ENCODE measurements around the gene CD86. TPM values are rescaled to one million over a fixed set of nuclear protein-coding genes. Genes with fewer than 3 reads are reported as not detected.

CD86 gene, protein sequence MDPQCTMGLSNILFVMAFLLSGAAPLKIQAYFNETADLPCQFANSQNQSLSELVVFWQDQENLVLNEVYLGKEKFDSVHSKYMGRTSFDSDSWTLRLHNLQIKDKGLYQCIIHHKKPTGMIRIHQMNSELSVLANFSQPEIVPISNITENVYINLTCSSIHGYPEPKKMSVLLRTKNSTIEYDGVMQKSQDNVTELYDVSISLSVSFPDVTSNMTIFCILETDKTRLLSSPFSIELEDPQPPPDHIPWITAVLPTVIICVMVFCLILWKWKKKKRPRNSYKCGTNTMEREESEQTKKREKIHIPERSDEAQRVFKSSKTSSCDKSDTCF
- total RNA-seq (2014; rRNA removed; shearing (Covaris generic); ENCODE audit: low replicate concordance), result not detected in 2 replicates

DNA sequence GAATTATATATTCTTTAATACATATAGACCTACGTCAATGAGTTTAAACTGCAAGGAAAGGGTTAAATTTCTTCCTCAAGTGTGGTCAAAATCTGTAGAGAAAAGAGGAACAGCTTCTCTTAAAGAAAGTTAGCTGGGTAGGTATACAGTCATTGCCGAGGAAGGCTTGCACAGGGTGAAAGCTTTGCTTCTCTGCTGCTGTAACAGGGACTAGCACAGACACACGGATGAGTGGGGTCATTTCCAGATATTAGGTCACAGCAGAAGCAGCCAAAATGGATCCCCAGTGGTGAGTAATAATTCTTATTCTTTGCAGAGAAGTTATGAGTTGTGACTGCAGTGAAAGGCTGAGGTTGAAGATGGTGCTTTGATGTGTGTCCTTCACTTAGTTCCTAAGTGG lies at the start of gene CD86:
Gene CD86, plus strand, starts transcription at position 148 of the 400 bp plus-strand sequence. Its CDS starts 128 bp downstream, at position 276.
- Histone ChIP-seq H3K9me3 (no peaks in the 10 kb centered on the region), H3K36me3 (no peaks in the 10 kb centered on the region), H3K27me3 (peaks cover 3% of the 10 kb centered on the region), H3K4me3 (no peak within 1 kb of the TSS)
- DNase-seq, result no peak

DNA sequence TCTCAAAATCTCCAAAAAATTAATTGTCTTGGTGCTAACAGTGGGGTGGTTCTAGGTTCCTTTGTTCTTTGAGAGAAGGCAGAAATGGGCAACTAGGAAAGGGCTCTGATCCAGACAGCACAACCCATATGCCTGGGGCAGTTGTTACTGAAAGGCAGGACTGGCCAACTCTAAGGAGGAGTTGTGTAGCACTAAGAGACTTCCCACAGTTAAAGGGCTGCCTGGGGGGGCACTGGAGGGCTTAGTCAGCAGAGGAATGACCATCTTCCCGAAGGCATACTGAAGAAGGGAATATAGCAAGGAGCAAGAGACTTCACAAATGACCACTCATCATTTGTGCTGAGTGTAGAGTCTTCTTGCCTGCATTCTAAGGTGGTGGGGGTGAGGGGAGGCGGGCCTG lies 48.9 kb upstream of the CD86 start:
- Histone ChIP-seq H3K36me3 (no peaks in the 10 kb centered on the region), H3K9me3 (no peaks in the 10 kb centered on the region)
- no peak for DNase-seq

DNA sequence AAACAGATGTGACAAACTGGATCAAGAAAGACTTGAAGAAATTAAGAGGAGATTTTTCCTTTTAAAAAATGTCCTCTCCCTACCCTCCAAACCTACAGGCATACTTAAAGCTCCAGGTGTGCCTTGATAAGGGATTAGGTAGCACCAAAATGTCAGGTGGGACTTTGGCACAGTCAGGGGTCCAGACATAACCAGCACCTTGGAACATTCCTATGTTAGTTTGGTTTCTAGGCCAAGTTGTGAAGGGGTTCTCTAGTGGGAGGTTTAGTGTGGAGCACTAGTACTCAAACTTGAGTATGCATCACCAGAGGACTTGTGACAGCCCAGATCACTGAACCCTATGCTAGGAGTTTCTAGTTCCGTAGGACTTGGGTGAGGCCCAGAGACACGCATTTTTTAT lies 47.0 kb upstream of the CD86 start:
- Histone ChIP-seq H3K9me3 (no peaks in the 10 kb centered on the region), H3K27me3 (peaks cover 10% of the 10 kb centered on the region), H3K4me3 (no peak overlapping the region), H3K36me3 (no peaks in the 10 kb centered on the region)
- DNase-seq, result no peak

More for the DNA sequence above, 48.9 kb upstream of the CD86 start:
- Histone ChIP-seq H3K27me3 (peaks cover 7% of the 10 kb centered on the region), H3K4me3 (no peak overlapping the region)

DNA sequence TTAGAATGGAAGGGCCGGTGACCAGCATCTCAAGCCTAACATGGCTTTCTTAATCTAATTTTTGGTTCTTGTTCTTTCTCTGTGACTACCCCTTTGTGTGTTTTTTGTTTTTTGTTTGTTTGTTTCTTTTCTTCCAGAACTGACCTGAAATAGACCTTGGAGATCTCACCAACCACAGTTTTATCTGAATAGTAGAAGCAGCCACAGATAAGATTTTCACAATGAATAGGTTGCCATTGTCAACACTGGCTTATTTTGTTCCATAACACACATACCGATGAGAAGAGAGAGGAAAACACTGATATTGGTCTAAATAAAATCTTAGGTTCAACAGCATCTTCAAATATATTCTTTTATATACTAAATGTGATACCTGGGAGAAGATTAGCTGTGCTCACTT lies 44.7 kb upstream of the CD86 start:
- Histone ChIP-seq H3K9me3 (no peaks in the 10 kb centered on the region), H3K36me3 (no peaks in the 10 kb centered on the region), H3K4me3 (no peak overlapping the region), H3K27me3 (peaks cover 13% of the 10 kb centered on the region)
- DNase-seq, result no peak

DNA sequence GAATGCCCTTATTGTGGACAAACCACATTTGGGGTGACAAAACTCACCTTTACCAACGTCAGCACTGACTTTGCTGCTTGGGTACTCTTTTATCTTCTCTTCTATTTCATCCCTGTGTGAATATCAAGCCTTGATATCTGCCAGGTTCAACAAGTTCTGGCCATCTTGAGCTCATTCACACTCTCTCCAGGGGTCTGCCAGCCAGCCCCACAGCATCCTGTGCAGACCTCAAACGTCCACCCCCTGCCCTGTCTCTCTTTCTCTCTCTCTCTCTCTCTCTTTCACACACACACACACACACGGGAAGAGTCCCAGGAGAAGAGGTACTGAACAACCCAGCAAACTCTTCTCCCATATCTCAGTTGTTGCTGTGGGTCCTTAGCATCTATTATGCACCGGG lies 43.8 kb upstream of the CD86 start:
- H3K9me3 ChIP-seq, result no peaks in the 10 kb centered on the region

DNA sequence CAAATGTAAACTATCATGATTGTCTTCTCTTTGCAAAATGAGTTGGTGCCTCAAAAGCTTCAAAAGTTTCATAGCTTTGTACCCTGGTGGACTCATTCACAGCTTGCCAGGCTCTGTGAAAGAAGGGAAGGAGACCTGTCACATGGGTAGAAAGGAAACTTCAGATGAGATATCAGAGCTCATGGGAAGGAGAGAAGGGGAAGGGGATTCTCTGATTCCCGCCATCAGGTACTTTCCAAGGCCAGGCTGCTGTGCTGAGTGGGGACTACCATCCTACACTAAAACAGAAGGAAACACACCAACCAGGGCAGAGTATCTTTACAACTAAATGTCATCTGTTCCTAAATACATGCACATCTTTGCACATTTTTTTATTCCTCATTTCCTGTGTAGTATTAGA lies 42.3 kb upstream of the CD86 start:
- Histone ChIP-seq H3K27me3 (peaks cover 13% of the 10 kb centered on the region), H3K4me3 (no peak overlapping the region), H3K9me3 (no peaks in the 10 kb centered on the region), H3K36me3 (no peaks in the 10 kb centered on the region)
- no peak for DNase-seq

More for the DNA sequence above, 43.8 kb upstream of the CD86 start:
- no peak for DNase-seq
- Histone ChIP-seq H3K36me3 (no peaks in the 10 kb centered on the region), H3K4me3 (no peak overlapping the region), H3K27me3 (peaks cover 13% of the 10 kb centered on the region)

DNA sequence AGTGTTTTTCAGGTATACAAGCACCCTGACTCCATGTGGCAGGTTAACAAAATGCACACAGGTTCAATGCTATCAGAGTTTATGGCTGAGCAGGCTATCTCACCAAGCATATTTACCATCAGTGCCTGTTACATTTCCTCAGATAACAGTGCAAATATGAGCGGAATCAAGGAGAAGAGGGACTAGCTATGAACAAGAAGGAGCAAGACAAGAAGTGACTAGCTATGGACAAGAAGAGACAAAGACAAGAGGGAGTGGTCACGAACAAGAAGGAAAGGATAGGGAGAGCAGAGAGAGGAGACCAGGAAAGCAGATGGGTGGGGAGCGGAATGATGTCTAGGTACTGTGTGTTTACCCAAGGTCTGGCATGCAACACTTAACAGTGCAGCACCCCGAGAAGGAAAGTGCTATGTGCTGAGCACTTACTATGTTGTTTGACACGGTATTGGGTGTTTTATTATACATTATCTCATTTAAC lies 41.7 kb upstream of the CD86 start:
- Histone ChIP-seq H3K9me3 (no peaks in the 10 kb centered on the region), H3K27me3 (peaks cover 13% of the 10 kb centered on the region), H3K4me3 (no peak overlapping the region), H3K36me3 (no peaks in the 10 kb centered on the region)
- DNase-seq, result no peak

DNA sequence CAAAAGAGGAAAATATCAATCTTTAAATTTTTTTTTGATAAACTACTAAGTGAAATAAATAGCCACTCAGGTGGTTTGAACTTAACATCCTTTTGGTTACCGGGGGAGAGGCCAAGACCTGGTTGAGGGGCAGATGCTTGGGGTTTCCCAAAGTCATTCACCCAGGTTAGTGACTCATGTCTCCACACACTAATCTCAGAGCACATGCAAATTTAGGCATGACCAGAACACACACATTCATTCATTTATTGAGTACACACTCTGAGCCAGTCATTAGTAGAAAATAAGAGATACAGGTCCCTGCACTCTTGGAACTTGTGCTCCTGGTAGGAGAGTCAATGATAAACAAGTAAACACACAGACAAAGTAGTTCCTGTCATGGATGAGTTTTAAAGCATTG lies 40.4 kb upstream of the CD86 start:
- no peak overlapping the region for H3K4me3 ChIP-seq

DNA sequence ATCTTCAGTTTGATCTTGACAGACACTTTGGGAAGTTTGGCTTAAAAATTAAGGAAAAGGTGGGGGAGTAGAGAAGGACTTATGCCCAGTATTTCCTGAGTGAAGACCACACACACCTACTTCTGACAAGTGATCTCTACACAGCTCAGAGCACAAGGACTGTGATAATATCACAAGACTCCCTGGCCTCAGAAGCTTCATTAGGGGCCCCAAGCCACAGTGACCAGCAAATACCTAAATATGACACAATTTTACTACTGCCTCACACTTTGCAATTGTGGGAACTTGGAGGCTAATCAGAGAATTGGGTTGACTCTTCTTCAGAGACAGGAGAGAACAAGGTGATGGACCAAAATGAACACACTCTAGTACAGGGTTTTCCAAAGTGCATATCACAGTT lies 35.7 kb upstream of the CD86 start:
- DNase-seq, result no peak
- H3K27me3 ChIP-seq, result no peaks in the 10 kb centered on the region; the same call in 1 of the 2 replicates
- no peaks in the 10 kb centered on the region for H3K36me3 ChIP-seq
- H3K9me3 ChIP-seq, result no peaks in the 10 kb centered on the region
- no peak overlapping the region for H3K4me3 ChIP-seq

More for the DNA sequence above, 40.4 kb upstream of the CD86 start:
- Histone ChIP-seq H3K36me3 (no peaks in the 10 kb centered on the region), H3K27me3 (peaks cover 12% of the 10 kb centered on the region), H3K9me3 (no peaks in the 10 kb centered on the region)
- DNase-seq, result no peak

DNA sequence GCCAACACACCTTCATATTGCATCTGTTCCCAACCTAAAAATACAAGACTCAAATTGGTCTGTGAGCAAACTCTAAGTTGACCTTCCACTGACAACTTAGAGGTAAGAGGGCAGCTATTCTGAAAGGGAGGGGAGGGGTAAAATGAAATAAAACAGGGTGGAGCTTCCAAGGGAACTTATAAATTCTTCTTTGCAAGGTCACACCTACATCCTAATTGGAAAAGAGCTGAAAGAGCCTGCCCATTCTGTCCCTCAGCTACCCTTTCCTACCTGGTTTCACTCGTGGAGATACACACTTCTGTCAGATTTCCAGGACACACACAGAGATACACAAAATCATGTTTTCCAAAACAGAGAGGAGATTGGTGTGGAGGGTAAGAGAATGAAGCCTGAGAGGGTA lies 34.1 kb upstream of the CD86 start:
- Histone ChIP-seq H3K4me3 (no peak overlapping the region), H3K27me3 (no peaks in the 10 kb centered on the region; the same call in 1 of the 2 replicates), H3K9me3 (no peaks in the 10 kb centered on the region), H3K36me3 (no peaks in the 10 kb centered on the region)
- DNase-seq, result no peak

DNA sequence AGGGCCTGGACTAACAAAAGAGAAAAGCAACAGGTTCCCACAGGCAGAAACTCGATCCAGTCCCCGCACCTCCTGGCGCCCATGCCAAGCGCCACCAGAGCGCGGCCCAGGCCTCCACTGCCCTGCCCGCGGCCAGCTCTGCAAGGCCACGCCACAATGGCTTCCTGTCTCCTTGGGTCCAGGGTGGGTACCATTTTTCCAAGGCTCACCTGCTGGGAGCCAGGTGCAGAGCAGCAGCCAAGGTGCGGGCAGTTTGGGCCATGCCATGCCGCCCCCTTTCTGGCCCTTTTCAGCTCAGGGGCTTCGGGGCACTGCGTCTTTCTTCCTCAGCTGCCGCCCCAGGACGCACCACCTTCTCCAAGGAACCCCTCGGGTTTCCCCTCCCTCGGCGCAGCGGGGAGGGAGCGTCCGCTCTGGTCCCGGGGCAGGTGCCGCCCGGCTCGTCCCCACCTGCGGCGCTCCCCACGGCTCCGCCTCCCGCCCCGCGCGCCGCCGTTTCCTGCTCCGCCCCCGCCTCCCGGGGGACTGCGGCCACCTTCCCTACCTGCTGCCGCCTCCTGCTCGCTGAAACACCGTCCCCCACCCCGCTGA lies 33.3 kb upstream of the CD86 start, which contains the start of gene ILDR1:
Gene ILDR1, minus strand, starts transcription at position 437 of the 591 bp plus-strand sequence. Its CDS starts 170 bp downstream, at position 267.
- Histone ChIP-seq H3K9me3 (no peaks in the 10 kb centered on the region), H3K36me3 (no peaks in the 10 kb centered on the region), H3K27me3 (no peaks in the 10 kb centered on the region; the same call in 1 of the 2 replicates), H3K4me3 (no peak within 1 kb of the TSS)
- no peak for DNase-seq

DNA sequence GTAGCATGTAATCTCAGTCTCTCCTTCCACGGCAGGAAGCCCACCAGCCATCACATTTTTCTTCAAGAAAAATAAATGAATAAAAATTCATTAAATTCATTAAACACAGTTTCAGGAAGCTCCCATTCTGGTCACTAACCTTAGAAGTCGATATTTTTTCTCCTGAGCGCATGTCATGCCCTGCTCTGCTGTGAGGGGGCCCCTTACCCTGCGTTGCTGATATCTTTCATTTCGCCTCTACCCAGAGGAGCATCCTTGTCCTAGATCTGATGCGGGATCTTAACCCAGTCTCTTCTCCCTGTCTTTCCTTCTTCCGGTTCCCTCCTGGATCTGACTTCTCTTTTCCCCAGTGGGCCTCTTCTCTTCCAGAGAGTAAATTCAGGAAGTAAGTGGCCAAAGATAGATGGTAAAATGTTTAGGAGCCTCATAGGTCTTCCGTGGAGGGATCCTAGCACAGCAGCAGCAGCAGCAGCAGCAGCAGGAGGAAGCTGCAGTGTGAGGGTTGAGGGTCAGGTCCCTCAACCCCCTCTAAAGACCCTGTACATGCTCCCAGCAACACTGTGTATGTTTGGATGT lies 31.7 kb upstream of the CD86 start:
- Histone ChIP-seq H3K9me3 (no peaks in the 10 kb centered on the region), H3K27me3 (no peaks in the 10 kb centered on the region; the same call in 1 of the 2 replicates), H3K4me3 (no peak overlapping the region), H3K36me3 (no peaks in the 10 kb centered on the region)
- no peak for DNase-seq

DNA sequence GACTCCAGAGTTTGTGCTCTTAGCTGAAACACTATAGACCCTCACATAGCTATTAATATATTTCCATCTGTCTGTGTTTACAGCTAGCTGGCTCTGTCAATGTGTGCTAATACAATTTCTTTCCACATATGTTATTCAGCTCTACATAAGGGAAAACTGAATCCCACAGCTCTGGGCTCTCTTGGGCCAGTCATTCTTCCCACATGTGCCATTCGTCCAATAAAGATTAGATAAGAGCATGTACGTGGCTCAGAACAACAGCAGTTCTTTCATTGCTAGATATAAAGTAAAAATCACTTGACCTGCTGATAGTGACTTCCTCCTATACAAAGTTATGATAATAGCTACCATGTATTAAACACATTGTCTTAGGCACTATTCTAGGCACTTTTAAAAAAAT lies 30.4 kb upstream of the CD86 start:
- Histone ChIP-seq H3K27me3 (no peaks in the 10 kb centered on the region), H3K4me3 (no peak overlapping the region), H3K36me3 (no peaks in the 10 kb centered on the region), H3K9me3 (no peaks in the 10 kb centered on the region)
- no peak for DNase-seq

DNA sequence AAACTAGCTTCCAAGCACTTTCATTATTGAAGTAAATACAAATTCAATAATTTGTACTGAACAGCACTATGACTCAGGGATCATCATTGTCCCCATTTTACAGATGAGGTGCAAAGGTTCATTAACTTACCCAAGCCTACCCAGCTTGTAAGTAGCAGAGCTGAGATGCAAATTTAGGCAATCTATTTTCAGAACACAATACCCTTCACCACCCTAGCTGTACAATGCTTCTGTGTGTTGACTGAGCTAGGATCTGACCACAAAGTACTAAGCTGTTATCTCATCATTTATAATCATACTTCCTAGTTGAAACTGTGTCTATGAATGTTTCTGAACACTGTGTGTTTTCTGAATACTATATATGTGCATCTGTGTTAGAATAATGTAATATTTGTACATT lies 29.9 kb upstream of the CD86 start:
- Histone ChIP-seq H3K4me3 (no peak overlapping the region), H3K27me3 (no peaks in the 10 kb centered on the region), H3K36me3 (no peaks in the 10 kb centered on the region), H3K9me3 (no peaks in the 10 kb centered on the region)
- no peak for DNase-seq

DNA sequence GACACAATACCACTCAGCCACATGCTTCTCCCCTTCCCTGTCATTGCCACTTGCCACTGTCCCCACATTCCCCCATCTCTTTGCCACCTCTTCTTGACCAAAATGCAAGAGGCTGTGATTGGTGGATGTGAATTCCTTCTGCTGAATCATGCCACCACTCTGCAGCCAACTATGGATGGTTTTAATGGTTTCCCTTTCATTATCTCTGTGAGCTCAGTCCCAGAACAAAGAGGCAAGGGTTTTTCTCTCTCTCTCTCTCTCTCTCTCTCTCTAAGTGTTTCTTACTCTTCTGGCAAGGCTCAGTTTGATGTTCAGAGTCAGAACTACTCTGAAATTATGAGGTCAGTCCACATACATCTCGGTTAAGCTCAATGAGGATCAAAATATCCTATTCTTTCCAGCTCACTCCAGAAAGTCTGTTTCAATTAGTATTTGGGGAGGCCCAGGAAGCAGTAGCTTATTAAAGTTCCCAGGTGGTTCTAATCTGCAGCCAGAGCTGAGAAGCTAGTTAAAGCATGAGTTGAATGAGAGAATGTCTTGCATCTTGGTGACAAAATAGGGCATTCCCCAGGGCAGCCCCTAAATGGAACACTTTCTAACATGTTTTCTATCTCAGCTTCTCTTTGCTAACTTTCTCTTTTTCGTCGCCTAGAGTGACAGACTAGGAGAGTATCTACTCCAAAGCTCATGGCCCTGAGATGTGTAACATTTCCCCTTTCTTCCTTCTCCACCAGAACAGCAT lies 24.6 kb upstream of the CD86 start:
- Histone ChIP-seq H3K4me3 (no peak overlapping the region), H3K27me3 (no peaks in the 10 kb centered on the region; the same call in 1 of the 2 replicates), H3K36me3 (no peaks in the 10 kb centered on the region), H3K9me3 (no peaks in the 10 kb centered on the region)
- peak; percentile 11 for DNase-seq

DNA sequence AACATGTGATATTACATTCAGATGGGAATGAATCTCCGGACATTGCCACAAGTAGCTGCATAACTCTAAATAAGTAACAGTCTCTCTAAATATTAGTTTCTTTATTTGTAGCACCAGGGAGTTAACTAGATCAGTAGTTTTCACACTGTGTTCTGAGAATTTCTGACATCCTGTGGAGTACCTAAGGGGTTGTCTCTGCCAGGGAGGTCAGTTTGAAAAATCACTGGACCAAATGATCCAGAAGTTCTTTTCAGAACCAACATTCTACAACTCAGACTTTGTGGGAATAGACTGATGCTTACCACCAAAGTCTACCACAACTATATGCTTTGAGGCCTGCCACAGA lies 24.1 kb upstream of the CD86 start:
- H3K9me3 ChIP-seq, result no peaks in the 10 kb centered on the region

DNA sequence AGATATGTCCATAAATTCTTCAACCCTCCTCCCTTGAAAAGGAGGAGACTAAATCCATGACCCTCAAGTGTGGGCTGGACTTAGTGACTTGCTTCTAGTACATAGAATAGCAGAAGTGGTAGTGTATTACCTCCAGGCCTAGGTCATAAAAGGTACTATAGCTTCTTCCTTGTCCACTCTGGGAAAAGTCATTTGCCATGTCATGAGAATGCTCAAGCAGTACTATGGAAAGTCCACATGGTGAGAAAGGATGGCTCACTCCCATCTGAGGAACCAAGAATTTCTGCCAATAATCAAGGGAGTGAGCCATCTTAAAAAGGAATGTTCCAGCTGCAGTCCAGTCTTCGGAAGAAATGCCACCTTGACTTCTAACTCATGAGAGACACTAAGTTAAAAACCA lies 22.6 kb upstream of the CD86 start:
- Histone ChIP-seq H3K9me3 (peaks cover 2% of the 10 kb centered on the region; the same call in 1 of the 2 replicates), H3K4me3 (no peak overlapping the region), H3K36me3 (no peaks in the 10 kb centered on the region), H3K27me3 (no peaks in the 10 kb centered on the region; the same call in 1 of the 2 replicates)
- DNase-seq, result no peak

More for the DNA sequence above, 24.1 kb upstream of the CD86 start:
- Histone ChIP-seq H3K4me3 (no peak overlapping the region), H3K36me3 (no peaks in the 10 kb centered on the region), H3K27me3 (no peaks in the 10 kb centered on the region; the same call in 1 of the 2 replicates)
- DNase-seq, result no peak
